Ishikawa (cell line): ENCODE results near the gene PTK6.

ENCODE experiments used
- CREB1 ChIP-seq: IDR thresholded peaks from 2 replicates; pipeline ENCODE4 v1.6.1; 2012; ENCODE audit warnings: low read depth
- MAX ChIP-seq: IDR thresholded peaks from 2 replicates; pipeline ENCODE4 v1.6.1; 2012
- TAF1 ChIP-seq: IDR thresholded peaks from 2 replicates; pipeline ENCODE4 v1.6.1; 2012; ENCODE audit warnings: low read depth, mild to moderate bottlenecking

DNA sequence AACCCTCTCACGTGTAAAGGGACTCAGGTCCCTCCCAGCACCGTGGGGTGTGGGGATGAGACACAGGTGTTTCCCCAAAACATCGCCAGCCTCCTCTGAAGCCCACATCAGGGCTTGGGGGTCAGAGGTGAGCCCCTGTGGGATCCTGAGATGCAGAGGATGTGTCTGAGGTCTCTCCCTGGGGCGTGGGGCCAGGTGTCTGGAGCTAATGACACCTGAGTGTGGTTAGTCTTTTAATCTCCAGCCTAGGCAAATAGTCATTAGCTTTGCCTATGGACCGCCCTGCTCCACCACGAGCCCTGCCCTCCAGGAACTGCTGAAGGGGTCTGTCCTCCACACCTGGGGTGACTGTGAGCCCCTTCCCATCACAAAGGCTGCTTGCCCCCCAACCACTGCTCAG is 8.6 kb upstream of the PTK6 start:
- TF ChIP-seq MAX (no peak; the same call in 1 of the 2 replicates), CREB1 (no peak), TAF1 (no peak)
